Omental fat pad (tissue), 4 donors: Measurements from ENCODE around the gene RBSN. TPM values are rescaled to one million over a fixed set of nuclear protein-coding genes. Genes with fewer than 3 reads are reported as not detected.

Source experiments
- ATAC-seq: fragments of 150-250 bp; one replicate; pipeline ENCODE4 v1.9.1; 2016; ENCODE audit warnings: mild to moderate bottlenecking, moderate library complexity; ENCODE audit not compliant: low FRiP score
- DNase-seq: peaks from one replicate; pipeline ENCODE4 v3.0.0-alpha.2; 2019; ENCODE audit warnings: low spot score
- CTCF ChIP-seq, 3 donors: fragments of 450-650 bp; IDR thresholded peaks; one replicate each; pipeline ENCODE4 v1.5.1; 2016 to 2017; ENCODE audit warnings: antibody characterized with exemption in 3 of 3, mild to moderate bottlenecking in 3 of 3, moderate library complexity in 2 of 3
- total RNA-seq, 4 donors: library from RNA; depleted of rRNA; stranded (reverse); fragments of >200 nt; gene quantifications; one replicate each; pipeline ENCODE4 v1.1.0, GENCODE V29; 2016

The RBSN gene
- total RNA-seq, 4 donors from 2014 or later = 22.3 to 32.3 (median 23.3) TPM

GRCh38 chr3:15063656-15064286 is 35.2 kb downstream of the RBSN start:
- no peak for TF ChIP-seq CTCF (IDR thresholded peaks at IDR 0.05)
- DNase-seq (no peak), ATAC-seq (no peak)

- TF ChIP-seq CTCF (IDR thresholded peaks at IDR 0.05) = no peak
- DNase-seq = no peak
- ATAC-seq = no peak
These were observed 35.7 kb downstream of the RBSN start for GRCh38 chr3:15063238-15063637.

- ATAC-seq = no peak
- TF ChIP-seq CTCF (IDR thresholded peaks at IDR 0.05) = no peak
These were observed 38.9 kb downstream of the RBSN start for GRCh38 chr3:15060029-15060428.

GRCh38 chr3:15056676-15057404 is 42.1 kb downstream of the RBSN start:
- no peak for TF ChIP-seq CTCF (IDR thresholded peaks at IDR 0.05)
- no peak for ATAC-seq
- DNase-seq = no peak

More at GRCh38 chr3:15060029-15060428, 38.9 kb downstream of the RBSN start:
- no peak for DNase-seq

GRCh38 chr3:15055019-15055557 is 43.9 kb downstream of the RBSN start:
- DNase-seq (no peak), ATAC-seq (no peak)
- TF ChIP-seq CTCF (IDR thresholded peaks at IDR 0.05) = no peak

GRCh38 chr3:15053541-15053940 is 45.4 kb downstream of the RBSN start:
- no peak for TF ChIP-seq CTCF (IDR thresholded peaks at IDR 0.05)

More at GRCh38 chr3:15053541-15053940, 45.4 kb downstream of the RBSN start:
- DNase-seq = no peak
- no peak for ATAC-seq
